SIG-M5 (cell line): ENCODE results near the gene TMSB15A.
"Not testable (repeated sequence)": the region's sequence is repeated elsewhere in the genome, so short reads cannot be mapped to it uniquely, and the experiment has no call there.

Experiments used
- DNase-seq: peaks from one replicate; lab custom pipeline; 2025; lab: John Stamatoyannopoulos, UW

The TMSB15A gene

GRCh38 chrX:102515975-102516941 lies at the start of gene TMSB15A:
Gene TMSB15A (minus strand): TSS chrX:102516739.
- DNase-seq: no peak

- no peak for DNase-seq
Measured at GRCh38 chrX:102560423-102561068, 44.0 kb upstream of the TMSB15A start.

GRCh38 chrX:102558607-102559006 lies 42.1 kb upstream of the TMSB15A start:
- no peak for DNase-seq

GRCh38 chrX:102548231-102548630 lies 31.7 kb upstream of the TMSB15A start:
- no peak for DNase-seq

- DNase-seq: no peak
Measured at GRCh38 chrX:102546828-102547493, 30.4 kb upstream of the TMSB15A start.

- not testable (repeated sequence) for DNase-seq
Measured at GRCh38 chrX:102546175-102546574, 29.6 kb upstream of the TMSB15A start.

GRCh38 chrX:102535958-102536357 lies 19.4 kb upstream of the TMSB15A start:
- DNase-seq: no peak

GRCh38 chrX:102517326-102517725 lies 787 bp upstream of the TMSB15A start:
- no peak for DNase-seq

GRCh38 chrX:102514536-102514935 lies 2.0 kb downstream of the TMSB15A start:
- no peak for DNase-seq

GRCh38 chrX:102498732-102499131 lies 17.8 kb downstream of the TMSB15A start:
- no peak for DNase-seq

GRCh38 chrX:102491766-102492165 lies 24.8 kb downstream of the TMSB15A start:
- DNase-seq: no peak

GRCh38 chrX:102478765-102479164 lies 37.8 kb downstream of the TMSB15A start:
- not testable (repeated sequence) for DNase-seq

GRCh38 chrX:102471762-102472220 lies 44.7 kb downstream of the TMSB15A start, which contains the start of gene TCP11X2:
Gene TCP11X2 (minus strand): TSS chrX:102471812.
- not testable (repeated sequence) for DNase-seq

- DNase-seq: not testable (repeated sequence)
Measured at GRCh38 chrX:102470215-102470614, 46.3 kb downstream of the TMSB15A start.
